GM06990 (cell line): Measurements from ENCODE around the gene SAA4.
"Not testable (repeated sequence)": the region's sequence is repeated elsewhere in the genome, so short reads cannot be mapped to it uniquely, and the experiment has no call there.

Experiments
- DNase-seq: peaks from one replicate; pipeline ENCODE4 v3.0.0-alpha.2; 2011; ENCODE audit not compliant: insufficient read length; ENCODE audit errors: extremely low read depth
- H3K27me3 ChIP-seq: replicated peaks from 2 replicates; pipeline ENCODE4 v1.6.0; 2011; ENCODE audit warnings: low read length; ENCODE audit not compliant: control insufficient read depth, insufficient read depth
- H3K36me3 ChIP-seq: 2 replicates; pipeline ENCODE4 v1.5.1; 2011; ENCODE audit warnings: low read length; ENCODE audit not compliant: control insufficient read depth, insufficient read depth
- H3K4me3 ChIP-seq: replicated peaks from 2 replicates; pipeline ENCODE4 v1.5.1; 2011; ENCODE audit warnings: low read depth, mild to moderate bottlenecking, control low read depth, low read length
- CTCF ChIP-seq: IDR thresholded peaks from 2 replicates; pipeline ENCODE4 v1.5.1; 2011; ENCODE audit warnings: low read length, control low read depth, mild to moderate bottlenecking, inconsistent platforms; ENCODE audit not compliant: insufficient read depth, poor library complexity, severe bottlenecking

Gene SAA4

DNA sequence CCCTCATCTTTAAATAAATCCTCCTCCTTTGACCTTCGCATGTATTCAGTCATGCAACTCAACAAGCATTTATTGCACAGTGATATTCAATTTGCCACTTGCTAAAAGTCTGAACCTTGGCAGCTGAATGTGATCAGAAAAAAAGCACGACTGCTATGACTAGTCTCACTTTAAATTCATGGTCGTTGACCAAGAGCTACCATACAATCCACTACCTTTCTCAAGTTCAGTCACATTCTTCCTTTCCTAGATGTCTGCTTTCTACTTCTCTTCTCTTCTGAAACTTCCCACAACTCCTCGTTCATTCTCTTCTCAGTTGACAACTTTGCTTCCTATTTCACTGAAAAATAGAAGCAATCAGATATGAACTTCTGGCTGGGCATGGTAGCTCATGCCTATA, 27.4 kb upstream of the SAA4 start:
- no peak for DNase-seq
- Histone ChIP-seq H3K36me3 (no peaks in the 10 kb centered on the region), H3K27me3 (no peaks in the 10 kb centered on the region), H3K4me3 (no peak overlapping the region)
- TF ChIP-seq CTCF, result no peak

- not testable (repeated sequence) for H3K27me3 ChIP-seq, H3K4me3 ChIP-seq, DNase-seq, H3K36me3 ChIP-seq
Observed at GRCh38 chr11:18262681-18263350, 26.2 kb upstream of the SAA4 start.

DNA sequence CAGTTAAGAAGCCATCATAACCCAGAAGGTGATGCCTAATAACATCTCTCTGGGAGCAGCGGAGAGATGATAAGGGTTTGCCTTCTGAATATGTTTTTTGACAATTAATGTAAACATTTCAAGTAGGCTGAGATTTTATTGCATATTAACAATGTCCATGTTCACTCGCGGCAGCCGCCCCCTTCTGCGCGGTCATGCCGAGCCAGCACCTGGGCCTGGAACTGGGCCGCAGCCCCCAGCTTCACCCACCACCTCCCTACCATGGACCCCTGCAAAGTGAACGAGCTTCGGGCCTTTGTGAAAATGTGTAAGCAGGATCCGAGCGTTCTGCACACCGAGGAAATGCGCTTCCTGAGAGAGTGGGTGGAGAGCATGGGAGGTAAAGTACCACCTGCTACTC, 25.1 kb upstream of the SAA4 start:
- H3K27me3 ChIP-seq, result no peaks in the 10 kb centered on the region
- TF ChIP-seq CTCF, result no peak
- no peak overlapping the region for H3K4me3 ChIP-seq
- no peaks in the 10 kb centered on the region for H3K36me3 ChIP-seq
- DNase-seq, result no peak

DNA sequence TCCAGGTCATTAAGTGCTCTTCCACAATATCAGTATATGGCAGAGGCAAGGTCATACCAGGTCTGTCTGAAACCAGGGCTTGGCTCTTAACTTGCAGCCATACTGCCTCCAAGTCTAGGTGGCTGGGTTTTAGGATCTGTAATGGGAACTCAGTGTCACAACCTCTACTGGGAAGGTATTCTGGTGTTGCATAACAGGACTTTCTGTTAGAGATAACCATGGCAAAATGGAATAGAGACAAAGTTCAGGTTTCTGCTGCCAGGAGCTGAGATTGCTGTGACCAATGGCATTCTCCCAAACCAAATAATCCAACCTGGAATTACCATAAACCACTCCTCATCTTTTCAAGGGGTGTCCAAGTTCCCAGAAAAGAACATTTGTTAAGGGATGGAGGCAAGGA, 22.7 kb upstream of the SAA4 start:
- no peak for TF ChIP-seq CTCF
- H3K36me3 ChIP-seq, result no peaks in the 10 kb centered on the region
- H3K27me3 ChIP-seq, result no peaks in the 10 kb centered on the region
- no peak overlapping the region for H3K4me3 ChIP-seq
- no peak for DNase-seq

GRCh38 chr11:18254781-18255361, 18.3 kb upstream of the SAA4 start:
- Histone ChIP-seq H3K36me3 (no peaks in the 10 kb centered on the region), H3K4me3 (no peak overlapping the region), H3K27me3 (no peaks in the 10 kb centered on the region)
- TF ChIP-seq CTCF, result no peak
- no peak for DNase-seq

GRCh38 chr11:18253778-18254338, 17.3 kb upstream of the SAA4 start:
- no peaks in the 10 kb centered on the region for H3K27me3 ChIP-seq

More at GRCh38 chr11:18253778-18254338, 17.3 kb upstream of the SAA4 start:
- H3K4me3 ChIP-seq, result no peak overlapping the region
- no peak for TF ChIP-seq CTCF
- H3K36me3 ChIP-seq, result no peaks in the 10 kb centered on the region
- no peak for DNase-seq
